ENCODE measurements around the gene RSPH1.
"Not testable (repeated sequence)": the region's sequence is repeated elsewhere in the genome, so short reads cannot be mapped to it uniquely, and the experiment has no call there.

RSPH1 gene

GRCh38 chr21:42475526-42476387, 20.3 kb downstream of the RSPH1 start:
- Mint-ChIP-seq H3K27me3 (ENCODE audit: low read depth) (peaks cover 5% of the 10 kb centered on the region), H3K27ac (no peak overlapping the region), H3K9me3 (no peaks in the 10 kb centered on the region), H3K4me1 (ENCODE audit: low read depth) (no peaks in the 10 kb centered on the region), H3K4me3 (no peak overlapping the region), H3K36me3 (ENCODE audit: low read depth) (no peaks in the 10 kb centered on the region)
- no peak for DNase-seq (ENCODE audit: low spot score)

DNA sequence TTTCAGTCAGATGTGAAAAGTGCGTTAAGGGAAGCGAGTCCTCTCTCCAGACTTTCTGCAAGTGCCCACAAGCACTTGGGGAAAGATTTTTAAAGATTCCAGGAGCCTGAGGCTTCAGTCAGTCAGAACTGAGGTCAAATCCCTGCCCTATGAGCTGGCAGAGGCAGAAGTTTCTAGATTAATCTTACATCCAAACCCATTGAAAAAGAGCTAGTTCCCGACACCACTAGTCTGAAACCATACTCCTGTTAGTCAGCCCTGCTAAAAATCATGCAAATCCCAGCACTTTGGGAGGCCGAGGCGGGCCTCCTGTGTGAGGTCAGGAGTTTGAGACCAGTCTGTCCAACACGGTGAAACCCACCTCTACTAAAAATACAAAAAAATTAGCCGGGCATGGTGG, 21.0 kb downstream of the RSPH1 start:
- Mint-ChIP-seq H3K4me1 (ENCODE audit: low read depth) (no peaks in the 10 kb centered on the region), H3K9me3 (no peaks in the 10 kb centered on the region)

GRCh38 chr21:42474043-42474831, 21.8 kb downstream of the RSPH1 start:
- no peaks in the 10 kb centered on the region for H3K4me1 Mint-ChIP-seq (ENCODE audit: low read depth)
- H3K36me3 Mint-ChIP-seq (ENCODE audit: low read depth) = no peaks in the 10 kb centered on the region
- no peak overlapping the region for H3K27ac Mint-ChIP-seq
- H3K4me3 Mint-ChIP-seq = no peak overlapping the region
- no peak for DNase-seq (ENCODE audit: low spot score)
- peaks cover 8% of the 10 kb centered on the region for H3K27me3 Mint-ChIP-seq (ENCODE audit: low read depth)
- no peaks in the 10 kb centered on the region for H3K9me3 Mint-ChIP-seq

More for the DNA sequence above, 21.0 kb downstream of the RSPH1 start:
- Mint-ChIP-seq H3K4me3 (no peak overlapping the region), H3K27ac (no peak overlapping the region), H3K27me3 (ENCODE audit: low read depth) (peaks cover 8% of the 10 kb centered on the region), H3K36me3 (ENCODE audit: low read depth) (no peaks in the 10 kb centered on the region)
- no peak for DNase-seq (ENCODE audit: low spot score)

GRCh38 chr21:42473498-42474042, 22.5 kb downstream of the RSPH1 start:
- DNase-seq (ENCODE audit: low spot score) = no peak
- peaks cover 4% of the 10 kb centered on the region for H3K27me3 Mint-ChIP-seq (ENCODE audit: low read depth)
- H3K27ac Mint-ChIP-seq = no peak overlapping the region

GRCh38 chr21:42472521-42472920, 23.5 kb downstream of the RSPH1 start:
- Mint-ChIP-seq H3K36me3 (ENCODE audit: low read depth) (no peaks in the 10 kb centered on the region), H3K27ac (no peak overlapping the region), H3K4me3 (no peak overlapping the region), H3K9me3 (no peaks in the 10 kb centered on the region), H3K27me3 (ENCODE audit: low read depth) (peaks cover 5% of the 10 kb centered on the region), H3K4me1 (ENCODE audit: low read depth) (peaks cover 4% of the 10 kb centered on the region)
- DNase-seq (ENCODE audit: low spot score) = no peak

More at GRCh38 chr21:42473498-42474042, 22.5 kb downstream of the RSPH1 start:
- Mint-ChIP-seq H3K4me3 (no peak overlapping the region), H3K36me3 (ENCODE audit: low read depth) (no peaks in the 10 kb centered on the region), H3K9me3 (no peaks in the 10 kb centered on the region), H3K4me1 (ENCODE audit: low read depth) (peaks cover 2% of the 10 kb centered on the region)

- no peak overlapping the region for H3K27ac Mint-ChIP-seq
Measured at GRCh38 chr21:42471716-42472330, 24.2 kb downstream of the RSPH1 start.

GRCh38 chr21:42471206-42471605, 24.8 kb downstream of the RSPH1 start:
- Mint-ChIP-seq H3K27ac (no peak overlapping the region), H3K4me1 (ENCODE audit: low read depth) (peaks cover 10% of the 10 kb centered on the region), H3K9me3 (no peaks in the 10 kb centered on the region), H3K4me3 (no peak overlapping the region), H3K27me3 (ENCODE audit: low read depth) (peaks cover 5% of the 10 kb centered on the region), H3K36me3 (ENCODE audit: low read depth) (no peaks in the 10 kb centered on the region)
- DNase-seq (ENCODE audit: low spot score) = no peak

More at GRCh38 chr21:42471716-42472330, 24.2 kb downstream of the RSPH1 start:
- Mint-ChIP-seq H3K36me3 (ENCODE audit: low read depth) (no peaks in the 10 kb centered on the region), H3K4me1 (ENCODE audit: low read depth) (peaks cover 10% of the 10 kb centered on the region), H3K9me3 (no peaks in the 10 kb centered on the region), H3K4me3 (no peak overlapping the region), H3K27me3 (ENCODE audit: low read depth) (peaks cover 5% of the 10 kb centered on the region)
- no peak for DNase-seq (ENCODE audit: low spot score)

GRCh38 chr21:42469726-42470125, 26.3 kb downstream of the RSPH1 start:
- DNase-seq (ENCODE audit: low spot score); H3K36me3 Mint-ChIP-seq (ENCODE audit: low read depth); H3K27ac Mint-ChIP-seq; H3K4me3 Mint-ChIP-seq; H3K27me3 Mint-ChIP-seq (ENCODE audit: low read depth); H3K9me3 Mint-ChIP-seq: not testable (repeated sequence)
- H3K4me1 Mint-ChIP-seq (ENCODE audit: low read depth) = peaks cover 22% of the 10 kb centered on the region

- no peak for DNase-seq (ENCODE audit: low spot score)
Measured at GRCh38 chr21:42469272-42469671, 26.8 kb downstream of the RSPH1 start.

GRCh38 chr21:42468491-42469131, 27.4 kb downstream of the RSPH1 start:
- peaks cover 5% of the 10 kb centered on the region for H3K27me3 Mint-ChIP-seq (ENCODE audit: low read depth)
- peaks cover 31% of the 10 kb centered on the region for H3K4me1 Mint-ChIP-seq (ENCODE audit: low read depth)
- DNase-seq (ENCODE audit: low spot score) = no peak
- H3K4me3 Mint-ChIP-seq = no peak overlapping the region
- H3K9me3 Mint-ChIP-seq = no peaks in the 10 kb centered on the region
- H3K36me3 Mint-ChIP-seq (ENCODE audit: low read depth) = no peaks in the 10 kb centered on the region
- H3K27ac Mint-ChIP-seq = no peak overlapping the region

More at GRCh38 chr21:42469272-42469671, 26.8 kb downstream of the RSPH1 start:
- Mint-ChIP-seq H3K4me1 (ENCODE audit: low read depth) (peaks cover 24% of the 10 kb centered on the region), H3K4me3 (no peak overlapping the region), H3K36me3 (ENCODE audit: low read depth) (no peaks in the 10 kb centered on the region), H3K27me3 (ENCODE audit: low read depth) (peaks cover 5% of the 10 kb centered on the region), H3K9me3 (no peaks in the 10 kb centered on the region), H3K27ac (no peak overlapping the region)

- Mint-ChIP-seq H3K4me1 (ENCODE audit: low read depth) (peaks cover 40% of the 10 kb centered on the region), H3K27ac (no peak overlapping the region), H3K9me3 (no peaks in the 10 kb centered on the region), H3K36me3 (ENCODE audit: low read depth) (no peaks in the 10 kb centered on the region), H3K27me3 (ENCODE audit: low read depth) (peaks cover 5% of the 10 kb centered on the region), H3K4me3 (no peak overlapping the region)
- no peak for DNase-seq (ENCODE audit: low spot score)
Measured at GRCh38 chr21:42467140-42467983, 28.7 kb downstream of the RSPH1 start.

- no peaks in the 10 kb centered on the region for H3K36me3 Mint-ChIP-seq (ENCODE audit: low read depth)
- no peak overlapping the region for H3K27ac Mint-ChIP-seq
- no peak overlapping the region for H3K4me3 Mint-ChIP-seq
- no peak for DNase-seq (ENCODE audit: low spot score)
- peaks cover 5% of the 10 kb centered on the region for H3K27me3 Mint-ChIP-seq (ENCODE audit: low read depth)
- no peaks in the 10 kb centered on the region for H3K9me3 Mint-ChIP-seq
- H3K4me1 Mint-ChIP-seq (ENCODE audit: low read depth) = peaks cover 44% of the 10 kb centered on the region
Measured at GRCh38 chr21:42466700-42467099, 29.3 kb downstream of the RSPH1 start.

DNA sequence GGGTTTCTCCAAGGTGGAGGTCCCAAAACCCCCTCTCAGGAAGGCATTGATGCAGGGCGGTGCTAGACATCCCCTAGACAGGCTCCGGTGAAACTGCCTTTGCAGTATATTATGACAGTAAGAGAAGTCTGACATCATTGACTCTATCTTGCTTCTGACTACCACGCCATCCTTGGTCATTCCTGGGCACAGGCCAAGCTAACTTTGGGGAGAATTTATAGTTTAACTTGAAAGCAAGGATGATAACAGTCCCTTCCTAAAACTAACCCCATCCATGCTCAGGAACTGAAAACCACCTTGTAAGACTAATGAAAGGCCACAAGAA, 30.3 kb downstream of the RSPH1 start:
- no peak overlapping the region for H3K4me3 Mint-ChIP-seq
- DNase-seq (ENCODE audit: low spot score) = no peak
- H3K27me3 Mint-ChIP-seq (ENCODE audit: low read depth) = peaks cover 5% of the 10 kb centered on the region
- H3K36me3 Mint-ChIP-seq (ENCODE audit: low read depth) = no peaks in the 10 kb centered on the region
- H3K9me3 Mint-ChIP-seq = no peaks in the 10 kb centered on the region
- peaks cover 53% of the 10 kb centered on the region for H3K4me1 Mint-ChIP-seq (ENCODE audit: low read depth)
- no peak overlapping the region for H3K27ac Mint-ChIP-seq
